H1 (cell line): Measurements from ENCODE around the gene SIX5. TPM values are rescaled to one million over a fixed set of nuclear protein-coding genes. Genes with fewer than 3 reads are reported as not detected.

Experiments used
- ASH2L ChIP-seq: fragments of 200-600, 300-600 bp; sonication (generic); IDR thresholded peaks from one replicate; pipeline ENCODE4 v1.7.1; 2017; ENCODE audit warnings: low read length
- CEBPB ChIP-seq: IDR thresholded peaks from 2 replicates; pipeline ENCODE4 v1.6.1; 2012; ENCODE audit warnings: low read depth, low read length
- CHD2 ChIP-seq: IDR thresholded peaks from 2 replicates; pipeline ENCODE4 v1.6.1; 2012; ENCODE audit warnings: low read length, improper control_type of control experiment
- EZH2 ChIP-seq: fragments of 200-600 bp; sonication (generic); IDR thresholded peaks from 2 replicates; pipeline ENCODE4 v1.7.1; 2012; ENCODE audit warnings: low read depth, mild to moderate bottlenecking, moderate library complexity, low read length, inconsistent platforms; ENCODE audit not compliant: severe bottlenecking
- GABPA ChIP-seq: IDR thresholded peaks from 2 replicates; pipeline ENCODE4 v1.6.1; 2011; ENCODE audit warnings: mild to moderate bottlenecking, low read length, moderate library complexity, borderline replicate concordance; ENCODE audit not compliant: insufficient read depth
- GTF2F1 ChIP-seq: IDR thresholded peaks from 2 replicates; pipeline ENCODE4 v1.6.1; 2012; ENCODE audit warnings: low read depth, low read length, improper control_type of control experiment, borderline replicate concordance
- KDM4A ChIP-seq: IDR thresholded peaks from one replicate; pipeline ENCODE4 v1.7.1; 2012; ENCODE audit warnings: low read depth, mild to moderate bottlenecking, moderate library complexity, low read length, inconsistent platforms; ENCODE audit not compliant: severe bottlenecking
- POLR2AphosphoS5 ChIP-seq: IDR thresholded peaks from 2 replicates; pipeline ENCODE4 v1.6.1; 2011; ENCODE audit warnings: low read depth, low read length
- RBBP5 ChIP-seq: IDR thresholded peaks from 2 replicates; pipeline ENCODE4 v1.7.1; 2012; ENCODE audit warnings: low read depth, mild to moderate bottlenecking, inconsistent platforms, low read length, moderate library complexity, borderline replicate concordance
- RXRA ChIP-seq: IDR thresholded peaks from 2 replicates; pipeline ENCODE4 v1.6.1; 2011; ENCODE audit warnings: low read depth, mild to moderate bottlenecking, low read length, moderate library complexity; ENCODE audit not compliant: insufficient read depth
- SIX5 ChIP-seq: IDR thresholded peaks from 2 replicates; pipeline ENCODE4 v1.6.1; 2011; ENCODE audit warnings: mild to moderate bottlenecking, low read depth, low read length
- SP1 ChIP-seq: IDR thresholded peaks from 2 replicates; pipeline ENCODE4 v1.6.1; 2011; ENCODE audit warnings: low read depth, low read length
- SRF ChIP-seq: IDR thresholded peaks from 2 replicates; pipeline ENCODE4 v1.6.1; 2011; ENCODE audit warnings: mild to moderate bottlenecking, low read depth, low read length, moderate library complexity
- SUZ12 ChIP-seq: fragments of 200-600 bp; sonication (generic); IDR thresholded peaks from 2 replicates; pipeline ENCODE4 v1.6.1; 2012; ENCODE audit warnings: mild to moderate bottlenecking, inconsistent platforms, low read length, moderate library complexity, mixed read lengths
- TAF1 ChIP-seq: IDR thresholded peaks from 2 replicates; pipeline ENCODE4 v1.6.1; 2011; ENCODE audit warnings: mild to moderate bottlenecking, low read depth, low read length
- TBP ChIP-seq: IDR thresholded peaks from 2 replicates; pipeline ENCODE4 v1.6.1; 2011; ENCODE audit warnings: low read depth, low read length, improper control_type of control experiment
- YY1 ChIP-seq: IDR thresholded peaks from 2 replicates; pipeline ENCODE4 v1.6.1; 2011; ENCODE audit warnings: low read depth, mild to moderate bottlenecking, low read length
- ZNF274 ChIP-seq: IDR thresholded peaks from 2 replicates; pipeline ENCODE4 v1.7.0; 2012; ENCODE audit warnings: low read length, borderline replicate concordance; ENCODE audit errors: extremely low read depth
- polyA plus RNA-seq, 7 experiments: library from polyadenylated mRNA; depleted of rRNA in 3 of 7; stranded (reverse) in 5 of 7; unstranded in 2 of 7; fragments of >200 nt in 5 of 7; fragments of 200-250 nt in 2 of 7; gene quantifications; 1 replicate in 5 of 7; 2 replicates in 1 of 7; 4 replicates in 1 of 7; pipeline versions ENCODE4 v1.2.1 to v1.2.3, GENCODE V29; 2011 to 2013; ENCODE audit warnings: missing spikeins in 2 of 7, mixed read lengths in 2 of 7
- total RNA-seq: library from RNA; stranded (reverse); fragmentation: NEBNext Ultra II Directional; extraction: Animal tissue kit (Norgen Biotek cat#: 25700); gene quantifications from 2 replicates; pipeline ENCODE4 v1.2.1, GENCODE V29; 2021

The SIX5 gene
- total and polyA plus RNA-seq, 2 of the 8 experiments (the other 6 are each of a cell fraction or from before 2014, with no cell fraction given): 20.9 to 24.2 TPM

- TF ChIP-seq CHD2 (no peak), TAF1 (0 out of 2 replicates have a peak, but pooled peaks have one; percentile 18), ZNF274 (no peak), SP1 (0 out of 2 replicates have a peak, but pooled peaks have one; percentile 24), RBBP5 (no peak), ASH2L (no peak), GABPA (no peak), CEBPB (no peak), GTF2F1 (no peak), SUZ12 (no peak), RXRA (no peak), EZH2 (no peak), POLR2AphosphoS5 (no peak; the same call in 1 of the 2 replicates), TBP (peak; percentile 64; the same call in 1 of the 2 replicates), SIX5 (no peak), KDM4A (no peak), YY1 (peak; percentile 76), SRF (no peak)
These were observed 46.6 kb upstream of the SIX5 start (continued) for GRCh38 chr19:45815481-45816216.
